Fibroblast of upper back skin (primary cell): ENCODE measurements around the gene ADAM12.
"Not testable (repeated sequence)": the region's sequence is repeated elsewhere in the genome, so short reads cannot be mapped to it uniquely, and the experiment has no call there.

ENCODE experiments used
- DNase-seq: peaks from one replicate; pipeline ENCODE4 v3.0.0-alpha.2; 2013

Gene ADAM12

GRCh38 chr10:126259760-126260479 is 128.4 kb downstream of the ADAM12 start:
- no peak for DNase-seq

DNA sequence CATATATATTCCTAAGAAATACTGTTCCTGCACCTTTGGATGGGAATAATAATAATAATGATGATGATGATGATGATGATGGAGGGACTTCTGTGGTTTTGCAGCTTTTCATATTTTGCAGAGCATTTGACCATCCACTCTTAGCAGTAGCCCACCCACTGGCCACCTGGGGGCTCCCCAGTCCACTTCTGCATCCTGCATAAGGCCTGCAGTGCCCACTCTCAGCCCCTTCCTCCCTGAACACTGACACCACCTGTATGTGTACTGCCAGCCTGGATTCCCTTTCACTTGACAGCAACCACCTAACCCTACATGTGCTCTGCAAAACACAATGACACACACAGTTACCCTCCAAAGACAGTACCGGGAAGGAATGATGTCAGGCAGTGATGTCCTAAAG is 131.4 kb downstream of the ADAM12 start:
- DNase-seq = no peak

- no peak for DNase-seq
These were observed 133.0 kb downstream of the ADAM12 start for GRCh38 chr10:126255313-126255712.

- DNase-seq = no peak
These were observed 134.7 kb downstream of the ADAM12 start for GRCh38 chr10:126253611-126253998.

- DNase-seq = peak; percentile 100
These were observed 135.2 kb downstream of the ADAM12 start for GRCh38 chr10:126252884-126253610.

- DNase-seq = no peak
These were observed 136.4 kb downstream of the ADAM12 start for GRCh38 chr10:126251778-126252407.

- no peak for DNase-seq
These were observed 137.6 kb downstream of the ADAM12 start for GRCh38 chr10:126250527-126251310.

GRCh38 chr10:126250045-126250444 is 138.2 kb downstream of the ADAM12 start:
- DNase-seq = no peak

DNA sequence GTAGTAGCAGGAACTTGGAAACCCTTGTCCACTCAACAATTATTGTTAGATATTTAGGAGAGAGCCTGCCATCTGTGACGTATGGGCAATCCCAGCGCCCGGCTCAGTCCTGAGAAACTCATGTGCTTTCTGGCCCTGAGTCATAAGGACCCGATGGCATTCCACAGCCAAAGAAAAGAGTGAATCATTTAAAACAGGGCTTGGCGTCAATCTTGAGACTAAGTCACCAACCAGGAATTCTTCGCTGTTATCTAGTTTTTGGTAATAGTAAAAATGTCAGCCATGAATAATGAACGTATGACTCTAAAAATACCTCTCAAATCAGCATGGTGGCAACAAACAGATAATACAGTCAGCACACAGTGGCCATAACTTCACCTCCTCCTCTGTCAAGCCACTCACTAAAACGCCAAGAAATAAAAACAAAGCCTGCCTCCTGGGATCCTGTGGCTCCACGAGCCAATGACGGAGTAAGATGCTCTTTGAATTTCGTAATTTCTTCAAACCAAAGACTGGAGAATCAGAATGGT is 140.8 kb downstream of the ADAM12 start:
- DNase-seq = peak; percentile 99

DNA sequence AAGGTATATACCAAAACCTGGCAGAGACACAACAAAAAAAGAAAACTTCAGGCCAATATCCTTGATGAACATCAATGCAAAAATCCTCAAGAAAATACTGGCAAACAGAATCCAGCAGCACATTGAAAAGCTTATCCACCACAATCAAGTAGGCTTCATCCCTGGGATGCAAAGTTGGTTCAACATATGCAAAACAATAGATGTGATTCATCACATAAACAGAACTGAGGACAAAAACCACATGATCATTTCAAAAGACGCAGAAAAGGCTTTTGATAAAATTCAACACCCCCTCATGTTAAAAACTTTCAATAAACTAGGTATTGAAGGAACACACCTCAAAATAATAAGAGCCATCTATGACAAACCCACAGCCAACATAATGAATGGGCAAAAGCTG is 141.9 kb downstream of the ADAM12 start:
- not testable (repeated sequence) for DNase-seq

- DNase-seq = no peak
These were observed 142.8 kb downstream of the ADAM12 start for GRCh38 chr10:126245501-126245900.

DNA sequence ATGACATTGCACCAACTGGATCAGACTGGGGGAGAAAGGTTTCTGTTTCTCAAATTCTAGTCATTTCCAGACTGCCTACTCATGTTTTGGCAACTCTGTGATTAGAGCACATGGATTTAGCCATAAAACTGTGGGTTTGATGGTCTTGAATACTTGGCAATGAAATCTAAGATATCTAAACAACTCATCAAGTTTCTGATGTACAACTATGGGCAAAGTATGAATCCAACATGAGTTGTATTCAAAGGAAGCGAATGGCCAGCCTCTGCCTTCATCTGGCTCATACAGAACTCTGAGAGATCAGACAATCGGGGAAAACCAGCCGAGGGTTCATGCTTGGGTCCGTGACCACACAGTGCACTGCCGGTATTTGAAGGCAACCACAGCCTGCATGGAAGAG is 144.3 kb downstream of the ADAM12 start:
- DNase-seq = peak; percentile 100

- peak; percentile 43 for DNase-seq
These were observed 145.0 kb downstream of the ADAM12 start for GRCh38 chr10:126243306-126243705.

GRCh38 chr10:126242397-126243260 is 145.6 kb downstream of the ADAM12 start:
- peak; percentile 94 for DNase-seq

DNA sequence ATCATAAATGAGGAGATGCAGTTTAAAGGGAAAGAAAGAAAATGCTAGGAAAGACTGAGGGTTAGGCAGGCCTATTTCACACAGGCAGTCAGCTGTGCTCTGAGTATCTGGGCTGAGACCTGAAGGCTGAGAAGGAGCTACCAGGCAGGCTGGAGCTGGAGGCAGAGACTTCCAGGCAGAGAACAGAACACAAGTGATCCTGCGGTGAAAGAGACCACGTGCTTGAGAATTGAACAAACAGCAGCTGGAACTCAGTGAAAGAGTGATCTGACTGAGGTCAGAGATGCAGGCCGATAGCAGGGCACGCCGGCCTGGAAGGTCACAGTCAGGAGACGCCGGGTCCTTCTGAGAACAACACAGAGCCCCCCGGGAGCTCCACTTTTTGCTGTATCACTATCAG is 147.8 kb downstream of the ADAM12 start:
- no peak for DNase-seq

DNA sequence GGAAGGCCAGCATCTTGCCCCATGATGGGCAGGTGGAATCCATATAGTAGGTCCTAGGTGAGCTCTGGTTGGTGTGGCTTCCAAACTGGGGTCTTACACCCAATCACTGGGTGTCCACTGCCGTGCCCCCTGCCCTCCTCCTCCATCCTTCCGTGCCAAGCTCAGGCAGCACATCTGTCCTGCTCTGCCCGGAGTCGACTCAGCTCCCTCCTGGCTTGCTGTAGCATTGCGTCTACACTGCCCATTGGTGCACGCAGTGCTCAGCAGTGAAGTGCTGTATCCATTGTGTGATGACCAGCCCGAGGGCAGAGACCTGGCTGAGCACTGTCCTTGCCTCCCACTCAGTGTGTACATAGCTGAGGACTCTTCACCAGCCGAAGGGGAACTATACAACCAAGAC is 148.4 kb downstream of the ADAM12 start:
- no peak for DNase-seq

DNA sequence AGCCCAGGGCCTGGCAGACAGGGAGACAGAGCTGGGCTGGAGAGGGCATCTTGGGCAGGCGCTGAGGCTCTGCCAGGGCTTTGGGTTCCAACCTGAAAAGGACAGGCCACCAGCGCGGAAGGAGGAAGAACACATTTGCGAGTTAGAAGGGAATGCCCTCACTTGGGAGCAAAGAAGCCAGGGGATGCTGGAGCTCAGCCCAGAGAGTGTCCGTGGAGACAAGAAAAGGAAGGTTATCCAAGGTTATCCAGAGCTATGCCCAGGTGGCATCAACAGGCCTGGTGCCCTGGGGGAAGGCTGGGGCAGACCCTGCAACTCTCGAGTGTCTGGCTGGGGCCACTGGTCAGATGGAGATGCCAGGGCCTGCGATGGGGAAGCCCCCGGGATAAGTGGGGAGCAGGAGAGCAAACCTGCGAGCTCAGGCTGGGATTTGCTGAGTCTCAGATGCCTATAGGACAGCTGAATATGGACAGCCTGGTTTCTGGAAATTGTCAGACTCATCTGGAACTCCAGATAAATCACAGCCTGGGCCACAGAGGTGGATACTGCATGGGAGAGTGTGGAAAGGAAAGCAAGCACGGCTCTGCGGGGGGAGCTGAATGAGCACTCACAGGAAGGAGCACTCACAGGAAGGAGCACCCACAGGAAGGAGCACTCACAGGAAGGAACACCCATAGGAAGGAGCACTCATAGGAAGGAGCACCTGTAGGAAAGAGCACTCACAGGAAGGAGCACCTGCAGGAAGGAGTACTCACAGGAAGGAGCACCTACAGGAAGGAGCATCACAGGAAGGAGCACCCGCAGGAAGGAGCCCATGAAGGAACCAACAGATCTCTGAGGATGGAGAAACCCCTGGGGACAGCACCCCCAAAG is 152.1 kb downstream of the ADAM12 start:
- no peak for DNase-seq

DNA sequence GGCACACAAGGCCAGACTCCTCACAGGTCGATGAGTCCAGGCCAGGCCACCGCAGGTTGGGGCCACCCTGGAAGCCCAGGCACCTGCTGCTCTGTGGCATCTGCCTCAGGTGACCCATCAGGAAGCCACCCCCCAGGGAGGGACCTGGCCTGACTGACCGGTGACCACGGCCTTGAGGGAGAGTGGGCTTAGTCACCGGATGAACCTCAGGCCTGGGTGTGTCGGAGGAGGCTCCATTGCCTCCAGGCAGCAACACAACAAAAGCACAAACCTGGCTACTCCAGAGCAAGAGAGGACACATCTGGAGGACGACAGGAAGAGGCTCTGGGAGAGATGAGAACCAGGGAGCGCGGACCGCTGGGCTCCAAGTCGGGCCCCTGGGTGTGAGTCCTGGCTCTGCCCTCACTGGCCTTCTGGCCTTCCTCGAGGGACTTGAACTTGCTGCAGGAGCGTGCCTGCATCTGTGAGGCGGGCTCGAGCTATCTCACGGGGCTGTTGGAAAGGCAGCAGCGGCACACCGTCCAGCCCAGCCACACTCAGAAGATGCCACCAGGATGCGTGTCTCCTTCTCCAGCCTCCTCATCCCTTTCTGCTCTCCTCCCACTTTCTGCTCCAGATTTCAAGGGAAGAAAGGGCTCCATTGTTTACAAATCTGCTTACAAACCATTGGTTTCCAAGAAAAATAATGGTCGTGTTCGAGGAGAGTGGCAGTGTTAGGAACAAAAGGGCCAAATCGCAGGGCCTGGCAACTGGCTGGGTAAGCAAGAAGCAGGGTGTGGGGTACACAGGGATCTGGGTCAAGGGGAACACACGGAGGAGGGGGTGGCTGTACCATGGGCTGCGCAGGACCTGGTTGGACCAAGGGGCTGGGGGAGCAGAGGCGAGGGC is 152.9 kb downstream of the ADAM12 start:
- DNase-seq = no peak

- DNase-seq = no peak
These were observed 153.6 kb downstream of the ADAM12 start for GRCh38 chr10:126234630-126235029.
